Head of caudate nucleus (tissue), 42 donors: ENCODE data around the gene IL1B.
A peak's percentile ranks its signal among the peaks of the same experiment; 100 is the strongest.

Experiments used
- DNase-seq, 42 donors: peaks; one replicate each; pipeline versions ENCODE4 v3.0.0 to v3.0.0-alpha.2; 2020 to 2021; ENCODE audit warnings: mixed read lengths in 7 of 42
- intact Hi-C: fragments of 100-400 bp; cut with DNase I; formaldehyde crosslinking; loops from one replicate; pipeline ENCODE4 v1.15.0; 2022

Gene IL1B

GRCh38 chr2:112813280-112813966 is 23.2 kb downstream of the IL1B start:
- DNase-seq = no peak
- intact Hi-C loops = no loop called here

GRCh38 chr2:112812318-112813267 is 24.0 kb downstream of the IL1B start:
- intact Hi-C loops = no loop called here
- DNase-seq = no peak

GRCh38 chr2:112811841-112812306 is 24.7 kb downstream of the IL1B start:
- no peak for DNase-seq
- intact Hi-C loops = no loop called here

GRCh38 chr2:112811276-112811831 is 25.2 kb downstream of the IL1B start:
- intact Hi-C loops = no loop called here
- DNase-seq = no peak

DNA sequence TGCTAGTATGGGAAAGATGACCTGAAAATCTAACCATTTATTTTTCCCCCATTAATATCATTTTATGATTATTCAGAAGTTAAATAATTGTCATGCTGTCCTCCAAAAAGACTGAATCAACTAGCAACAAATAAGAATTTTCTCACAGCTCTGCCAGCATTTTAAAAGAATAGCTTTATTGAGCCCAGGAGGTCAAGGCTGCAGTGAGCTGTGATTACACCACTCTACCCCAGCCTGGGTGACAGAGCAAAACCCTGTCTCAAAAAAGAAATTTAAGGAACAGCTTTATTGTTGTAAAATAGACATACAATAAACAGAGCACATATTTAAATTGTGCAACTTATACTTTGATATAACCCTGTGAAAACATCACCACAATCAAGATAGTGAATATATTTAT is 27.5 kb downstream of the IL1B start:
- intact Hi-C loops = no loop called here
- DNase-seq = no peak

DNA sequence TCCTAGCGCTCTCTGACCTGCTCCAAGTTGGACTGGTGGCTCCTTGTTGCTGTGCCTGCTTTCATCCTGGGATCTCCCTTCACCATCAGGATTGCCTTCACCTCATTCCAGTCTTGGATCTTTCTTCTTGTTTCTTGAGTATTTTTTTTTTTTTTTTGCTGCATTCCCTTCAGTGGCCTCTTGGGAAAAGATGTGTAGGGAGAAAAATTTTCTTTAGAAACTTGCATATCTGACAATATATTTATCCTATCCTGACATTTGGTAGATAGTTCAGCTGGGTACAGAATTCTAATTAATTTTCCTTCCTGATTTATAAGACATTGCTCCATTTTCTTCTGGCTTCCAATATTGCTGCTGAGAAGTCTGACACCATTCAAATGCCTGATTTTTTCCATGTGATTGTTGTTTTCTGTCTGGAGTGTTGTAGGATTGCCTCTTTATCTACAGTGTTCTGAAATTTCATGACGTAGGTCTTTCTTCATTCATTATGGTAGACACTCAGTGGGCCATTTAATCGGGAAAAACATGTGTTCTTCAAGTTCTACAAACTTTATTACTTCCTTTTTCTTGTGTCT is 29.3 kb downstream of the IL1B start:
- DNase-seq = no peak
- intact Hi-C loops = no loop called here

DNA sequence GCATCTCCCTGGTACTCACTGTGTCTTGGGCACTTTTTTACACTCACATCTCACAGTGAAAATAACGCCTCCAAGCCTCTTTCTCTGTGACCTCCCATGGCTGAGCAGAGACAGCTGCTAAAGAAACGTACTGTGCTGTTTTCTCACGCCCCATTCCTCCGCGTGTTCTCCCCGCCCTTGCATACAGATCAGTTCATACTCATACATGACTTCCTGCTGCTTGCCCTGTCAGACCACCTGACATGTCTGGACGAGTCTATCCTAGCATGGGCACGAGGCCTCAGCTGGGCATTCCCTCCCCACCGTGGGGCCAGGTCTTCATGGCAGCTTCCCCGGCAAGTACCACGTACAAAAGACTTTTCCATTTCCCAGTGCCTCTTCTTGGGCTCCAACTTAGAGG is 31.0 kb downstream of the IL1B start:
- intact Hi-C loops = no loop called here
- DNase-seq = no peak

DNA sequence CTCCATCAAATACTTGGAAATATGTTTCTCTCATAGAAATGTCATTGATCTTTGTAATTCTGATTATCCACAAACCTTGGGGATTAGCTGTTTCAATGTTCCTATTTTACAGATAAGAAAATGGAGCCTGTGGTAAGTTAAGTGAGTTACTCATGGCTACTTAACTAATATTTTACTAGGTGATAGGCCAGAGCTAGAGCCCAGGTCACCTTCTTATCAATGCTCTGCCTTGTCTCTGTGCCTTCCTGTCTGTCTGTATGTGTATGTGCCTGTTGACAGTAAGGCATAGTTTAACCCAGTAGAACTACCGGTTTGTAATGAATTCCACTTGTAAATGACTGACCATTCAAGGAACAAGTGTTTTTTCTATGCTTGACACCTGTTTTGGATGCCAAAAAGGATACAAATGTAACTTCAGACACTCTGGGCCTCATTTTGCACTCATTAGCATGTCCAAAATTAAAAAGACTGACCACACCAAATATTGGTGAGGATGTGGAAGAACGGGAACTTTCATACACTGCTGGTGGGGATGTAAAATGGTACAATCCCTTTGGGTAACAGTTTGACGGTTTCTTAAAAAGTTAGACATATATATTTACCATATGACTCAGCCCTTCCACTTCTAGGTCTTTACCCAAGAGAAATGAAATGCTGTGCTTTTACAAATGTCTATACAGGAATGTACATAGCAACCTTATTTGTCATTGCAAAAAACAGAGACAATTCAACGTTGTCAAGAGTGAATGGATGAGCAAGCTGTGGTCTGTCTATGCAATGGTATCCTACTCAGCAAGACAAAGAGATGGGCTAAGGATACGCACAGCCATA is 32.7 kb downstream of the IL1B start:
- DNase-seq = no peak
- intact Hi-C loops = no loop called here

GRCh38 chr2:112800881-112801583 is 35.5 kb downstream of the IL1B start:
- intact Hi-C loops = no loop called here
- DNase-seq = no peak

DNA sequence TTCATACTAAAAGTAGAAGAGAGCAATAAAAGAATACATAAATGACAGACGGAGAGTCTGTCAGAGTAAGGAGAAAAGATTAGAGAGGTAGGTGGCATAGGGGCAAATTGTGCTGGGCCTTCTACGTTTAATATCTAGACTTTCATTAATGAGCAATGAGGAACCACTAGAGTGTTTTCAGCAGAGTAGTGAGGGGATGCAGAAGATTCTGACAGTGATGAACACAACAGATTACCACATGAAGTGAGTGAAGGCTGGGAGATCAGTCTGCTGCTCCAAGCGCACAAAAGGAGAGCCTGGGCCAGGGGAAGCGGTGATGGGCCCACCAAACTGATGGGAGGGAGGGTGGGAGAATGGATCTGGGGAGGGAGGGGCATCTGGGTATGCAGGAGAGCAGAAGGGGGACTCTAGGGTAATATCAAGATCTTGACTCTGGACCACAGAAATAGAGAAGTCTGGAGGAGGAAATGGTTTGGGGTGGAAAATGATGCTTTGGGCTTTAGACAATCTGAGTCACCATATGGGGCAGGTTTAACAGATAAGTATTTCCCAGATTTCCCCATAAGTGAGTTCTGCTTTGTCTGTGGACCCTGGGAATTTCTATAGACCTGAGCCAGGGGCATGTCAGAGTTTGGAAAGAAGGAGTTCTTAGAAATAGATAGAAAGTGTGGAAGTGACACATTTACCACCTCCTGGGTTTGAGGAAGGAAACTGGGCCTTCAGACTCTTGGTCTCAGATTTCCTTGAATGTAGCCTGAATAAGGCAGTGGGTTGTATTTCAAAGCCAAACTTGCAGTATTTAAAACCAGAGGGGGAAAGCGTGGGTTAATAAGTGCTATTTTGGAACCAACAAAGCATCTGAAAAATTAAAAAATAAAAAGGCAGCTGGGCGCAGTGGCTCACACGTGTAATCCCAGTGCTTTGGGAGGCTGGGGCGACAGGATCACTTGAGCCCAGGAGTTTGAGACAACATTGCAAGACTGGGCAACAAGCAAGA is 37.3 kb downstream of the IL1B start:
- intact Hi-C loops = no loop called here
- DNase-seq = no peak

DNA sequence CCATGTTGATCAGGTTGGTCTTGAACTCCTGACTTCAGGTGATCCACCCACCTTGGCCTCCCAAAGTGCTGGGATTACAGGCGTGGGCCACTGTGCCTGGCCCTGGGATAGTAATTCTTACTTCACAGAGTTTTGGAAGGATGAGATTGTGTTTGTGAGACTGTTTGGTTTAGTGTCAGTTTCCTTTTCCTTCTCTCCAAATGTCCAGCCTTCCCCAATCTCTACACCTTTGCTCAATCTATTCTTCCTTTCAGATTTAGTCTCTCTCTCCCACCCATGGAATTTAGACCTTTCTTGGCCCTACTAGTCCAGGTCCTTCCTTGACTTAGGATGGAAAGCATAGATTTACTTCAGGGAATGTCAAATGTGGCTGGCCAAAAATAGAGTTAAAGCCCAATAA is 40.1 kb downstream of the IL1B start:
- intact Hi-C loops = no loop called here
- no peak for DNase-seq

GRCh38 chr2:112795774-112796173 is 40.8 kb downstream of the IL1B start:
- intact Hi-C loops = no loop called here
- no peak for DNase-seq

GRCh38 chr2:112794841-112795240 is 41.7 kb downstream of the IL1B start:
- intact Hi-C loops = no loop called here
- no peak for DNase-seq

- intact Hi-C loops = no loop called here
These were observed 42.3 kb downstream of the IL1B start for GRCh38 chr2:112794131-112794733.

GRCh38 chr2:112793449-112793978 is 43.1 kb downstream of the IL1B start:
- no peak for DNase-seq
- intact Hi-C loops = no loop called here

More at GRCh38 chr2:112794131-112794733, 42.3 kb downstream of the IL1B start:
- DNase-seq = peak in 13 of 42 donors; percentile 6 to 58 (median 18)

GRCh38 chr2:112792419-112792818 is 44.2 kb downstream of the IL1B start:
- intact Hi-C loops = no loop called here
- DNase-seq = no peak
